Measurements from ENCODE around the gene CPS1.

CPS1 gene

GRCh38 chr2:210599476-210599875 is 43.1 kb downstream of the CPS1 start:
- no peak overlapping the region for H3K4me3 ChIP-seq (ENCODE audit: low read depth, low read length)
- H3K9ac ChIP-seq (ENCODE audit: low read length), result no peak overlapping the region
- no peak overlapping the region for H3K18ac ChIP-seq (ENCODE audit: low read length)
- no CpG with 5 or more reads among the region's 1 CpG for WGBS (ENCODE audit: extremely low coverage, insufficient coverage, insufficient read length)
- H4K8ac ChIP-seq (ENCODE audit: low read depth, low read length), result no peak overlapping the region
- no peak overlapping the region for H2BK120ac ChIP-seq (ENCODE audit: insufficient read depth, low read length, poor library complexity)
- H4K91ac ChIP-seq (ENCODE audit: low read depth, low read length), result no peak overlapping the region
- no peak overlapping the region for H2AK5ac ChIP-seq (ENCODE audit: low read length)
- no peaks in the 10 kb centered on the region for H3K27me3 ChIP-seq (ENCODE audit: insufficient read depth, low read length)
- no peak overlapping the region for H2BK12ac ChIP-seq (ENCODE audit: low read length)
- no peak overlapping the region for H3K27ac ChIP-seq (ENCODE audit: low read depth, low read length)
- no peak overlapping the region for H4K12ac ChIP-seq (ENCODE audit: low read depth, low read length)
- no peaks in the 10 kb centered on the region for H3K36me3 ChIP-seq (ENCODE audit: control insufficient read depth in 1 of 2, insufficient read depth in 2 of 2, low read length in 2 of 2)
- H2BK5ac ChIP-seq (ENCODE audit: low read depth, low read length, poor library complexity), result no peak overlapping the region
- H3K14ac ChIP-seq (ENCODE audit: low read length), result no peak overlapping the region
- H3K4ac ChIP-seq (ENCODE audit: low read depth, low read length), result no peak overlapping the region
- no peak for DNase-seq
- no peak overlapping the region for H3K4me2 ChIP-seq (ENCODE audit: low read length)
- no peak overlapping the region for H2AFZ ChIP-seq (ENCODE audit: insufficient read depth, low read length, poor library complexity)
- H3K4me1 ChIP-seq (ENCODE audit: control insufficient read depth in 1 of 2, insufficient read depth in 2 of 2, low read length in 2 of 2), result no peaks in the 10 kb centered on the region
- H3K79me2 ChIP-seq (ENCODE audit: control insufficient read depth, insufficient read depth, low read length, poor library complexity), result no peaks in the 10 kb centered on the region
- no peaks in the 10 kb centered on the region for H3K9me3 ChIP-seq (ENCODE audit: insufficient read depth, low read depth, low read length)
- H3K79me1 ChIP-seq (ENCODE audit: low read length), result no peaks in the 10 kb centered on the region
- H3K23ac ChIP-seq (ENCODE audit: low read length), result no peak overlapping the region

- no peaks in the 10 kb centered on the region for H3K79me1 ChIP-seq (ENCODE audit: low read length)
- H3K18ac ChIP-seq (ENCODE audit: low read length), result no peak overlapping the region
- no peak overlapping the region for H2AFZ ChIP-seq (ENCODE audit: insufficient read depth, low read length, poor library complexity)
- H3K27ac ChIP-seq (ENCODE audit: low read depth, low read length), result no peak overlapping the region
- H3K9me3 ChIP-seq (ENCODE audit: insufficient read depth, low read depth, low read length), result no peaks in the 10 kb centered on the region
- no peak overlapping the region for H2BK120ac ChIP-seq (ENCODE audit: insufficient read depth, low read length, poor library complexity)
- H2AK5ac ChIP-seq (ENCODE audit: low read length), result no peak overlapping the region
- WGBS (ENCODE audit: extremely low coverage, insufficient coverage, insufficient read length), result no CpG with 5 or more reads among the region's 1 CpG
- no peak for DNase-seq
- no peaks in the 10 kb centered on the region for H3K79me2 ChIP-seq (ENCODE audit: control insufficient read depth, insufficient read depth, low read length, poor library complexity)
- no peak overlapping the region for H3K23ac ChIP-seq (ENCODE audit: low read length)
- no peaks in the 10 kb centered on the region for H3K4me1 ChIP-seq (ENCODE audit: control insufficient read depth in 1 of 2, insufficient read depth in 2 of 2, low read length in 2 of 2)
- H3K36me3 ChIP-seq (ENCODE audit: control insufficient read depth in 1 of 2, insufficient read depth in 2 of 2, low read length in 2 of 2), result no peaks in the 10 kb centered on the region
- no peaks in the 10 kb centered on the region for H3K27me3 ChIP-seq (ENCODE audit: insufficient read depth, low read length)
- no peak overlapping the region for H3K4ac ChIP-seq (ENCODE audit: low read depth, low read length)
- H4K8ac ChIP-seq (ENCODE audit: low read depth, low read length), result no peak overlapping the region
- no peak overlapping the region for H4K91ac ChIP-seq (ENCODE audit: low read depth, low read length)
- no peak overlapping the region for H3K4me3 ChIP-seq (ENCODE audit: low read depth, low read length)
- H2BK5ac ChIP-seq (ENCODE audit: low read depth, low read length, poor library complexity), result no peak overlapping the region
- no peak overlapping the region for H4K12ac ChIP-seq (ENCODE audit: low read depth, low read length)
- no peak overlapping the region for H2BK12ac ChIP-seq (ENCODE audit: low read length)
- H3K4me2 ChIP-seq (ENCODE audit: low read length), result no peak overlapping the region
- H3K9ac ChIP-seq (ENCODE audit: low read length), result no peak overlapping the region
- no peak overlapping the region for H3K14ac ChIP-seq (ENCODE audit: low read length)
Measured at GRCh38 chr2:210604666-210605065, 48.3 kb downstream of the CPS1 start.

GRCh38 chr2:210606001-210606400 is 49.6 kb downstream of the CPS1 start:
- no peaks in the 10 kb centered on the region for H3K79me1 ChIP-seq (ENCODE audit: low read length)
- no peak overlapping the region for H4K8ac ChIP-seq (ENCODE audit: low read depth, low read length)
- no peak overlapping the region for H3K4me3 ChIP-seq (ENCODE audit: low read depth, low read length)

GRCh38 chr2:210611466-210611865 is 55.1 kb downstream of the CPS1 start:
- Histone ChIP-seq H4K8ac (ENCODE audit: low read depth, low read length) (no peak overlapping the region), H3K79me1 (ENCODE audit: low read length) (no peaks in the 10 kb centered on the region), H3K9ac (ENCODE audit: low read length) (no peak overlapping the region), H2BK120ac (ENCODE audit: insufficient read depth, low read length, poor library complexity) (no peak overlapping the region), H3K79me2 (ENCODE audit: control insufficient read depth, insufficient read depth, low read length, poor library complexity) (no peaks in the 10 kb centered on the region), H2AK5ac (ENCODE audit: low read length) (no peak overlapping the region), H3K9me3 (ENCODE audit: insufficient read depth, low read depth, low read length) (no peaks in the 10 kb centered on the region), H4K12ac (ENCODE audit: low read depth, low read length) (no peak overlapping the region), H3K36me3 (ENCODE audit: control insufficient read depth in 1 of 2, insufficient read depth in 2 of 2, low read length in 2 of 2) (no peaks in the 10 kb centered on the region), H2BK5ac (ENCODE audit: low read depth, low read length, poor library complexity) (no peak overlapping the region), H4K91ac (ENCODE audit: low read depth, low read length) (no peak overlapping the region), H3K4me1 (ENCODE audit: control insufficient read depth in 1 of 2, insufficient read depth in 2 of 2, low read length in 2 of 2) (no peaks in the 10 kb centered on the region), H3K23ac (ENCODE audit: low read length) (no peak overlapping the region), H2BK12ac (ENCODE audit: low read length) (no peak overlapping the region), H3K27ac (ENCODE audit: low read depth, low read length) (no peak overlapping the region), H3K18ac (ENCODE audit: low read length) (no peak overlapping the region), H2AFZ (ENCODE audit: insufficient read depth, low read length, poor library complexity) (no peak overlapping the region), H3K14ac (ENCODE audit: low read length) (no peak overlapping the region), H3K4me3 (ENCODE audit: low read depth, low read length) (no peak overlapping the region), H3K4me2 (ENCODE audit: low read length) (no peak overlapping the region), H3K27me3 (ENCODE audit: insufficient read depth, low read length) (no peaks in the 10 kb centered on the region), H3K4ac (ENCODE audit: low read depth, low read length) (no peak overlapping the region)
- no peak for DNase-seq
- WGBS (ENCODE audit: extremely low coverage, insufficient coverage, insufficient read length), result no CpG with 5 or more reads among the region's 2 CpGs

More at GRCh38 chr2:210606001-210606400, 49.6 kb downstream of the CPS1 start:
- Histone ChIP-seq H3K4ac (ENCODE audit: low read depth, low read length) (no peak overlapping the region), H3K27ac (ENCODE audit: low read depth, low read length) (no peak overlapping the region), H3K79me2 (ENCODE audit: control insufficient read depth, insufficient read depth, low read length, poor library complexity) (no peaks in the 10 kb centered on the region), H3K4me1 (ENCODE audit: control insufficient read depth in 1 of 2, insufficient read depth in 2 of 2, low read length in 2 of 2) (no peaks in the 10 kb centered on the region), H3K27me3 (ENCODE audit: insufficient read depth, low read length) (no peaks in the 10 kb centered on the region), H3K18ac (ENCODE audit: low read length) (no peak overlapping the region), H4K91ac (ENCODE audit: low read depth, low read length) (no peak overlapping the region), H3K23ac (ENCODE audit: low read length) (no peak overlapping the region), H3K36me3 (ENCODE audit: control insufficient read depth in 1 of 2, insufficient read depth in 2 of 2, low read length in 2 of 2) (no peaks in the 10 kb centered on the region), H2BK12ac (ENCODE audit: low read length) (no peak overlapping the region), H3K14ac (ENCODE audit: low read length) (no peak overlapping the region), H3K4me2 (ENCODE audit: low read length) (no peak overlapping the region), H3K9ac (ENCODE audit: low read length) (no peak overlapping the region), H4K12ac (ENCODE audit: low read depth, low read length) (no peak overlapping the region), H2BK120ac (ENCODE audit: insufficient read depth, low read length, poor library complexity) (no peak overlapping the region), H2BK5ac (ENCODE audit: low read depth, low read length, poor library complexity) (no peak overlapping the region), H2AFZ (ENCODE audit: insufficient read depth, low read length, poor library complexity) (no peak overlapping the region), H2AK5ac (ENCODE audit: low read length) (no peak overlapping the region), H3K9me3 (ENCODE audit: insufficient read depth, low read depth, low read length) (no peaks in the 10 kb centered on the region)
- WGBS (ENCODE audit: extremely low coverage, insufficient coverage, insufficient read length), result no CpG with 5 or more reads among the region's 2 CpGs
- DNase-seq, result no peak

All from trophoblast cell (in vitro differentiated cells and primary cell).